Effector memory CD4-positive, alpha-beta T cell (primary cell): ENCODE data around the gene OR56B1.

Experiments
- DNase-seq, 3 donors: peaks; one replicate each; pipeline ENCODE4 v3.0.0-alpha.2; 2020
- H3K27ac ChIP-seq: 2 replicates; pipeline ENCODE4 v1.7.0; 2013; ENCODE audit warnings: mild to moderate bottlenecking, low read length, moderate library complexity; ENCODE audit not compliant: insufficient read depth, poor library complexity, severe bottlenecking
- H3K27me3 ChIP-seq: replicated peaks from 2 replicates; pipeline ENCODE4 v1.7.0; 2013; ENCODE audit warnings: mild to moderate bottlenecking, low read length; ENCODE audit not compliant: insufficient read depth, control insufficient read depth, poor library complexity, severe bottlenecking
- H3K36me3 ChIP-seq: 2 replicates; pipeline ENCODE4 v1.7.0; 2013; ENCODE audit warnings: mild to moderate bottlenecking, low read length, moderate library complexity; ENCODE audit not compliant: control insufficient read depth, insufficient read depth
- H3K4me1 ChIP-seq: 2 replicates; pipeline ENCODE4 v1.7.0; 2013; ENCODE audit warnings: low read length, mild to moderate bottlenecking; ENCODE audit not compliant: control insufficient read depth, insufficient read depth, poor library complexity, severe bottlenecking
- H3K4me3 ChIP-seq: 2 replicates; pipeline ENCODE4 v1.7.0; 2013; ENCODE audit warnings: low read length, low read depth, mild to moderate bottlenecking; ENCODE audit not compliant: insufficient read depth, poor library complexity, severe bottlenecking
- H3K9me3 ChIP-seq: 2 replicates; pipeline ENCODE4 v1.7.0; 2013; ENCODE audit warnings: mild to moderate bottlenecking, low read length, moderate library complexity; ENCODE audit not compliant: control insufficient read depth

OR56B1 gene

DNA sequence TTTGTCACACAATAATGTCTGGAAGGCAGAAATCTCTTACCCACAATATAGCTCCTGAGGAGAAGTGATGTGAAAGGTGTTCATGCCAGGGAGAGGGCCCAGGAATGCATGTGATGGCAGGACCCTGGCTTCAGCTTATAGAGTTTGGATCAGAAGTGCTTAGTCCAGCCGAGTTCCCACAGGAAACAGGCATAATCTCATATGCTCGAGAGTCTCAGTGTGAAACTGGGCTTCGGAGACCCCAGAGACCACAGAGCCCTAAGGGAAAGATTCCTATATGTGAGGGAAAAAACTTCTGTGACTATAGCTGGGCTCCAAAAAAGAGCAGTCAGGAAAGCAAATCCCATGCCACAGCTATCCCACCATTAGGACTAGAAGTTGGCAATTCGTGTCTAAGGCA is 47.0 kb downstream of the OR56B1 start, which contains the start of gene OR52N5:
Gene OR52N5, minus strand, starts transcription at position 101 of the 400 bp plus-strand sequence. CDS start 4,721 bp downstream, outside the sequence.
- H3K9me3 ChIP-seq: no peaks in the 10 kb centered on the region
- H3K4me1 ChIP-seq: no peaks in the 10 kb centered on the region
- no peak for DNase-seq
- H3K4me3 ChIP-seq: no peak within 1 kb of the TSS
- H3K36me3 ChIP-seq: no peaks in the 10 kb centered on the region
- no peak within 1 kb of the TSS for H3K27ac ChIP-seq
- H3K27me3 ChIP-seq: no peaks in the 10 kb centered on the region
